BJ (cell line): ENCODE results near the gene NPR3. TPM values are rescaled to one million over a fixed set of nuclear protein-coding genes. Genes with fewer than 3 reads are reported as not detected.

Source experiments
- CTCF ChIA-PET: fragments of 350-600 bp; formaldehyde crosslinking; extraction: SDS; loops from one replicate; lab custom pipeline; 2021; ENCODE audit warnings: antibody characterized with exemption, inconsistent platforms; lab: Yijun Ruan, JAX
- POLR2A ChIA-PET: fragments of 300-600 bp; sonication (Branson Sonifier 250); formaldehyde crosslinking; extraction: SDS; loops from one replicate; lab custom pipeline; 2021; ENCODE audit warnings: antibody characterized with exemption; lab: Charles Lee
- DNase-seq: peaks from one replicate; pipeline ENCODE4 v3.0.0-alpha.2; 2011; ENCODE audit warnings: low read depth
- H3K27me3 ChIP-seq: 2 replicates; pipeline ENCODE4 v1.6.0; 2011; ENCODE audit warnings: low read length; ENCODE audit not compliant: control insufficient read depth, insufficient read depth
- H3K36me3 ChIP-seq: 2 replicates; pipeline ENCODE4 v1.5.1; 2011; ENCODE audit warnings: low read length; ENCODE audit not compliant: control insufficient read depth, insufficient read depth
- H3K4me3 ChIP-seq: 2 replicates; pipeline ENCODE4 v1.5.1; 2011; ENCODE audit warnings: low read depth, mild to moderate bottlenecking, control low read depth, low read length
- polyA plus RNA-seq: library from polyadenylated mRNA; depleted of rRNA; stranded (reverse); fragments of >200 nt; gene quantifications from 2 replicates; pipeline ENCODE4 v1.2.3, GENCODE V29; 2011
- TF ChIP-seq, protein P1 (sequence below): IDR thresholded peaks from 2 replicates; pipeline ENCODE4 v1.5.1; 2011; ENCODE audit warnings: low read depth, mild to moderate bottlenecking, control low read depth, inconsistent platforms, low read length, moderate library complexity; ENCODE audit not compliant: insufficient read depth

Gene NPR3
- polyA plus RNA-seq, 1 experiment: 8.1 TPM

DNA sequence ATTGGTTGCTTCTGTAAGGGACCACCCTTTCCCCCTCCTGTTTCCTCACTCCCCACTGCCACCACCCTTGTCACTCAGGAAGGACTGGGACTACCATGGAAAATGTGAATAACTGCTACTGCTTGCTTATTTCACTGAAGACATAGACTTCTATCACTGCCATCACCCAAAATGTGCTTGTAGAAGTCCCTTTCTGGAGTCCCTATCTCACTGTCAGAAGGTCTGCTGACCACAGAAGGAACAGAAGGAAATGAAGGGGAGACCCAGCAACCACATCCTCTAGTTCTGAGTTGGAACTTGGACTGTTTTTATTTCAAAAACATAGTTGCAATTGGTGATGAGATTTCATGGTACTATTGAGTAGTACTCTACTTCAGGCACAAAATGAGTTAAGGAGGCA, 122.5 kb downstream of the NPR3 start:
- CTCF ChIA-PET: no interaction called here
- TF ChIP-seq, protein P1, sequence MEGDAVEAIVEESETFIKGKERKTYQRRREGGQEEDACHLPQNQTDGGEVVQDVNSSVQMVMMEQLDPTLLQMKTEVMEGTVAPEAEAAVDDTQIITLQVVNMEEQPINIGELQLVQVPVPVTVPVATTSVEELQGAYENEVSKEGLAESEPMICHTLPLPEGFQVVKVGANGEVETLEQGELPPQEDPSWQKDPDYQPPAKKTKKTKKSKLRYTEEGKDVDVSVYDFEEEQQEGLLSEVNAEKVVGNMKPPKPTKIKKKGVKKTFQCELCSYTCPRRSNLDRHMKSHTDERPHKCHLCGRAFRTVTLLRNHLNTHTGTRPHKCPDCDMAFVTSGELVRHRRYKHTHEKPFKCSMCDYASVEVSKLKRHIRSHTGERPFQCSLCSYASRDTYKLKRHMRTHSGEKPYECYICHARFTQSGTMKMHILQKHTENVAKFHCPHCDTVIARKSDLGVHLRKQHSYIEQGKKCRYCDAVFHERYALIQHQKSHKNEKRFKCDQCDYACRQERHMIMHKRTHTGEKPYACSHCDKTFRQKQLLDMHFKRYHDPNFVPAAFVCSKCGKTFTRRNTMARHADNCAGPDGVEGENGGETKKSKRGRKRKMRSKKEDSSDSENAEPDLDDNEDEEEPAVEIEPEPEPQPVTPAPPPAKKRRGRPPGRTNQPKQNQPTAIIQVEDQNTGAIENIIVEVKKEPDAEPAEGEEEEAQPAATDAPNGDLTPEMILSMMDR: no peak
- no peak overlapping the region for H3K4me3 ChIP-seq
- no peak for DNase-seq
- no peaks in the 10 kb centered on the region for H3K36me3 ChIP-seq
- peaks cover 3% of the 10 kb centered on the region for H3K27me3 ChIP-seq
- POLR2A ChIA-PET: no interaction called here

DNA sequence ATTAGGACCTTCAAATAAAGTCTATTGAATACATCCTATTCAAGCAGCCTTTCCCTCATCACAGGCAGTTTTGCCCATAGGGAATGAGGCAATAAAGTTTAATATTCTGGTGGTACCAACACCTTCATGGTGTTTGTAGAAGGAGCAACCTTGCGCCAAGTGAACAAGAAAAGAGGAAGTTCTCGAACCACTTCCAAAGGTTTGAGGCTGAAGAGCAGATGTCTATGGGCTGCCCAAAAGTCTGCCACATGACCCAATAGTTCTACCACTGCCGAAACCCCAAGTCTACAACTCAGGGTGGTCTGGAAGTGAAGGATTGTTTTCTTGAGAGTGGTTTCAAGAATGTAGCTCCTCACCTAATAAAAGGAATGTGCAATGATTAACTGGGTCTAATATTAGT, 123.1 kb downstream of the NPR3 start:
- ChIA-PET POLR2A (no interaction called here), CTCF (interaction anchor here (0.6 kb wide), 1 partner anchor 347 kb away, joined by 3 read pairs; no protein-coding TSS in a partner anchor)
- H3K36me3 ChIP-seq: no peaks in the 10 kb centered on the region

DNA sequence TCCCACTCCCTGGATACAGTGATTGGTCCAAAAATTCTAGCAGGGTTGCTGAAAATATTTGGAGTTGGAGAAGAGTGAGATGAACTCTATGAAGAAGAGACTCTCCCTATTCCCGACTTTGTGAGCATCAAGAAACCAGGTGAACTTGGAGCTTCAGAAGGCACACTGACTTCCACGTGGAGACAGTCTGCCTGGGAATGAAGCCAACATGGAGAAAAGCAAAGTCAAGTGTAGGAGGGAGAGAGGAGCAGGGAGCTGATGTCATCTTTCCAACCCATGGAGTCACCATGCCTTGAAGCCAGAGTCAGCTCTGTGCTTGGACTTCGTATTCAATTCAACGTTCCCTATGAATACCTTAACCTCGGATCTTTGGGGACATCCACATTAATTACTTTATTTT, 125.1 kb downstream of the NPR3 start:
- POLR2A ChIA-PET: no interaction called here
- no peaks in the 10 kb centered on the region for H3K36me3 ChIP-seq
- H3K4me3 ChIP-seq: no peak overlapping the region
- TF ChIP-seq, protein P1: no peak
- CTCF ChIA-PET: no interaction called here
- no peak for DNase-seq
- no peaks in the 10 kb centered on the region for H3K27me3 ChIP-seq

More for the DNA sequence above, 123.1 kb downstream of the NPR3 start:
- no peak for DNase-seq
- Histone ChIP-seq H3K4me3 (no peak overlapping the region), H3K27me3 (peaks cover 3% of the 10 kb centered on the region)
- TF ChIP-seq, protein P1: no peak

DNA sequence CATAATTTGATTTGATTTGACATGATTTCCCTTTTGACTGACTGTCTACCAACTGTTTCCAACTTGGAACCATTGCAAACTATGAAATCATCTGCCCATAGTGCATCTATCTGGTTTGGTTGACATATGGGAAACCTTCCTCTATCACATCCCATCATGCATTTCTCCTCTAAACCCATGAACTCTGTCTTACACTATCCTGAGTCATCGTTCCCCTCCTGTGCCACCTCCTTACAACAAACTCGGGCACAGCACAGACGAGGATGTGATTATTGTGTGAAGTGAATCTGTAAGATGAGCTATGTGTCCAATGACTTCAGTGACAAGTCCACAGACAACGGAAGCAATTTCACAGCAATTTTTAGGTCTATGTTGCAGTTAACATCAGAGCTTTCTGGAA, 126.1 kb downstream of the NPR3 start:
- H3K36me3 ChIP-seq: no peaks in the 10 kb centered on the region
- no peak for DNase-seq
- H3K4me3 ChIP-seq: no peak overlapping the region
- POLR2A ChIA-PET: no interaction called here
- CTCF ChIA-PET: no interaction called here
- TF ChIP-seq, protein P1: no peak
- no peaks in the 10 kb centered on the region for H3K27me3 ChIP-seq

DNA sequence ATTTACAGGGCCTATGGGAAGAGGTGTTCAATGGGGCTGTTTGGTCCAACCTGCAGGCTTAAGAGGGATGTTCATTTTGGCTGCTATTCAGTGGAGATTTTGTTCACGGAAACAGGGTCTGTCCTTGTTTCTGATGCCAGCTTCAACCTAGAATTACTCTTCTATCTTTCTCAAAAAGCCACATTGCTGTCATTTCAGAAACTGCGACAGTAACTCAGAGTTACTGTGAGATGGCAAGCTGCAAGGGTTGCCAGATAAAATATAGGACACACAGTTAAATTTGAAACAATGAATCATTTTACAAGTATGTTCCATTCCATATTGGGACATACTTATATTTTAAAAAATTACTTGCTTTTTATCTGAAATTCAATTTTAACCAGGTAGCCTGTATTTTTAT, 128.0 kb downstream of the NPR3 start:
- no peak for DNase-seq
- no peaks in the 10 kb centered on the region for H3K27me3 ChIP-seq
- POLR2A ChIA-PET: no interaction called here
- H3K4me3 ChIP-seq: no peak overlapping the region
- TF ChIP-seq, protein P1: no peak
- CTCF ChIA-PET: no interaction called here
- H3K36me3 ChIP-seq: no peaks in the 10 kb centered on the region
